WTC11 (cell line): ENCODE measurements around the gene TRAF2.

Source experiments
- ATF2 ChIP-seq: sonication (generic); formaldehyde crosslinking; IDR thresholded peaks from 2 replicates; pipeline ENCODE4 v1.8.1; 2022; ENCODE audit warnings: low read depth, missing genetic modification reagents, borderline replicate concordance
- ATF6 ChIP-seq: sonication (generic); formaldehyde crosslinking; IDR thresholded peaks from 2 replicates; pipeline ENCODE4 v1.8.1; 2023; ENCODE audit warnings: mild to moderate bottlenecking, missing genetic modification reagents
- CREB1 ChIP-seq: sonication (generic); formaldehyde crosslinking; IDR thresholded peaks from 2 replicates; pipeline ENCODE4 v1.8.0; 2023; ENCODE audit warnings: mild to moderate bottlenecking, missing genetic modification reagents
- CREM ChIP-seq: sonication (generic); formaldehyde crosslinking; IDR thresholded peaks from 2 replicates; pipeline ENCODE4 v1.8.1; 2022; ENCODE audit warnings: mild to moderate bottlenecking, missing genetic modification reagents, moderate library complexity
- IRF1 ChIP-seq: sonication (generic); formaldehyde crosslinking; IDR thresholded peaks from 2 replicates; pipeline ENCODE4 v1.8.0; 2023; ENCODE audit warnings: missing genetic modification reagents
- TP53 ChIP-seq: sonication (generic); formaldehyde crosslinking; IDR thresholded peaks from 2 replicates; pipeline ENCODE4 v1.8.1; 2023; ENCODE audit warnings: mild to moderate bottlenecking, missing genetic modification reagents
- USF1 ChIP-seq: sonication (generic); formaldehyde crosslinking; IDR thresholded peaks from 2 replicates; pipeline ENCODE4 v1.8.0; 2022; ENCODE audit warnings: mild to moderate bottlenecking, missing genetic modification reagents
- ZNF425 ChIP-seq: fragments of 250-450 bp; sonication (Bioruptor Pico); conservative IDR thresholded peaks from 2 replicates; pipeline ENCODE4 v1.9.0; 2021; ENCODE audit warnings: mild to moderate bottlenecking

DNA sequence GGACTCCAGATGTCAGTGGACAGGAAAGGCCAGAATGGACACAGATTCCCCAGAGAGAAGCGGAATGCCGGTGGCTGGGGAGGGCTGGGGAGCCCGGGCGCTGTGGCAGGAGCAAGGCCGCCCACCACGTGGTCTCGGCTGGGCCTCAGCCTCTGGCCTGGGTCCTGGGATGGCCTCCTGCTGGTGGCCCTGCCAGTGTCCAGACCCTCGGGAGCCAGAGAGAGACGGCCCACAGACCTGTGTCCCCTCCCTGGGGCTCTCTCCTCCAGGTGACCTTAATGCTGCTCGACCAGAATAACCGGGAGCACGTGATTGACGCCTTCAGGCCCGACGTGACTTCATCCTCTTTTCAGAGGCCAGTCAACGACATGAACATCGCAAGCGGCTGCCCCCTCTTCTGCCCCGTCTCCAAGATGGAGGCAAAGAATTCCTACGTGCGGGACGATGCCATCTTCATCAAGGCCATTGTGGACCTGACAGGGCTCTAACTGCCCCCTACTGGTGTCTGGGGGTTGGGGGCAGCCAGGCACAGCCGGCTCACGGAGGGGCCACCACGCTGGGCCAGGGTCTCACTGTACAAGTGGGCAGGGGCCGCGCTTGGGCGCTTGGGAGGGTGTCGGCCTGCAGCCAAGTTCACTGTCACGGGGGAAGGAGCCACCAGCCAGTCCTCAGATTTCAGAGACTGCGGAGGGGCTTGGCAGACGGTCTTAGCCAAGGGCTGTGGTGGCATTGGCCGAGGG is 39.3 kb downstream of the TRAF2 start:
- TF ChIP-seq TP53 (CRISPR knock-in tag) (no peak), ATF2 (no peak), CREB1 (CRISPR knock-in tag) (no peak), USF1 (CRISPR knock-in tag) (no peak), ZNF425 (CRISPR knock-in tag) (no peak), ATF6 (CRISPR knock-in tag) (no peak), IRF1 (CRISPR knock-in tag) (no peak), CREM (CRISPR knock-in tag) (no peak)
